NCI-H446 (cell line): ENCODE data around the gene MAP2K6.

Experiments used
- DNase-seq, 2 experiments: peaks; one replicate each; lab custom pipeline; 2025; lab: John Stamatoyannopoulos, UW

MAP2K6 gene

DNA sequence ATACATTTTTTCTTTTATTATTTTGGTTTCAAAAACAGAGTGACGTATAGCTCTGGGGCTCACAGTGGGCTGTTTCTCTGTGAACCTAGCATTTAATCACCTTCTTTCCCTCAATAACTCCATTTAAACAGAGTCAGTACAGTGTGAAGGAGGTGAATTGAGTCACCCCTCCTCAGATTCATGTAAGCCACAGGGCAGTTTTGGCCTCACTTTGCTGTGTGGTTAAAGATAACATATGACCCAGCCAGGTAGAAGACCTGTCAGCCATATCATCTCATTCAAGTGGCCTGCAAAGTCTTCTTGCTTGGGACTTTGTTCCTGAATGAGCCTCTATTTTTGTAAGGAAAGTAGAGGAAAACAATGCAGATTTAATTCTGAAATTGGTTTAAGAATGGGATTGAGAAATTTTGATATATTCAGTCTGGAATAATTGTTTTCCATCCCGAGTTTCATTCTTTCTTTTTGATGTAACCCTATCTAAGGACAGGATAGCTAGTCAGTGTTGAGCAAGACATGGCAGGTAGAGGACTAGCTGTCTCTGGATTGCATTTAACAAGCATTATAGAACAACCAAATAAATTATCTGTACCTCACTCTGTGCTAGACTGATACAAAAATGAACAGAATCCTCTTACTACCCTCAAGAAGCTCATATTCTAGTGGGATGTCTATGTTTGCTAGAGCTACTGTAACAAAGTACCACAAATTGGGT, 13.1 kb downstream of the MAP2K6 start:
- DNase-seq, result no peak

DNA sequence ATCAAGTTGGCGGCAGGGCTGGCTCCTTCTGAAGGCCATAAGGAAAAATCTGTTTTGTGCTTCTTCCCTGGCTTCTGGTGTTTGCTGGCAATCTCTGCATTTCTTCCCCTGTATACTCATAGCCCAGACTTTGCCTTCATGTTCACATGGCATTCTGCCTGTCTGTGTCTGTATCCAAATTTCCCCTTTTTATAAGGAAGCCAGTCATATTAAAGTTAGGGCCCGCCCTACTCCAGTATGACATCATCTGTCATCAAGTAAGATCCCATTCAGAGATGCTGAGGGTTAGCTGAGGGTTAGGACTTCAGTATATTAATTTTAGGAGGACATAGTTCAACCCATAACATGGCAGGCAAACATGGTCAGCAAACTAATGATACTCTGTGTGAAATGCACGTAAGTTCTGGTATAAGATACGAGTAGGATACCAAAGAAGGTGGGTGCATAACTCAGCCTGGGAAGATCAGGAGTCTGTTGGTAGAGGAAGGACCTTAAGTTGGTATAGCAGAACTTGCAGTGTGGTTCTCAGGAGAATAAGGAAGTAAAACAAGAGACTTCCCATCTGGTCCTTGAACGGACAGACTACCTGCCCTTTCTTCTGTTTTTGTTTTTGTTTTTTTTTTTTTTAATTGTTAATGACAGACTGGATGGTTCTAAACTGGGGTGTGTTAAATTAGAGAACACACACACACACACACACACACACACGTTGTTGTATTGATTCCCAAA, 13.9 kb downstream of the MAP2K6 start:
- no peak for DNase-seq

DNA sequence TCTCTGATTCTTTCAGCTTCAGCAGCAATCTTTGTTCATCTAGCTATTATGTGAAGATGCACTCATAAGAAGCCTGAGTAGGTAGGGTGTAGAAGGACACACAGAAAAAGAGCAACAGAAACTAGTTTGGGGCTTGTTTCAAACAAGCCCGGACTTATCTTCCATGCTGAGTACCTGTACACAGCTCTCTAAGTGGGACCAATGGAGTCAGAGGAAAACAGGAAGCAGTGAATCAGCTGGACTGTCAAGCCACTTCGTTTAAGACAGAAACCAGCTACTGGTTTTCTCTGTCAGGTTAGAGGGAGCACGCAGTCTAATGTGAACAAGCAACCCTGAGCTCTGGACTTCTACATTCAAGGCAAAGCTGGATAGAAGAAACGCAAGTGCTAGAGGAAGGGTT, 16.0 kb downstream of the MAP2K6 start:
- no peak for DNase-seq

DNA sequence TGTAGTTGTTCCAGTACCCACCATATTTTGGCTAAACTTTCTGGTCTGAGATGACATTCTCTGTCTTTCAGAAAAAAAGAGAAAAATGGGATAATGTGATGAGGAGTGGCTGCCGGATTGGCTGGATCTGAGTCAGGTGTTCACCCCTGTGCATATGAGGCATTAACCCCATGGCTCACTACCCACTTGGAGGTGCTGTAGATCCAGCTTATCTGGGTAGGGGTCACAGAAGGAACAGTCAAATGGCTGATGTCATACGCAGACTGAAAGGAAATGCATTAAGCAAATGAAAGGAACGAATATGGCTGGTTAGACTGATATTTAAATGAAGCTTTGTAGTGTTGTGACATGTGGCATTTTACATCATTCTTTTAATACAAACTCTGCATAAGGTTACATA, 17.3 kb downstream of the MAP2K6 start:
- no peak for DNase-seq

DNA sequence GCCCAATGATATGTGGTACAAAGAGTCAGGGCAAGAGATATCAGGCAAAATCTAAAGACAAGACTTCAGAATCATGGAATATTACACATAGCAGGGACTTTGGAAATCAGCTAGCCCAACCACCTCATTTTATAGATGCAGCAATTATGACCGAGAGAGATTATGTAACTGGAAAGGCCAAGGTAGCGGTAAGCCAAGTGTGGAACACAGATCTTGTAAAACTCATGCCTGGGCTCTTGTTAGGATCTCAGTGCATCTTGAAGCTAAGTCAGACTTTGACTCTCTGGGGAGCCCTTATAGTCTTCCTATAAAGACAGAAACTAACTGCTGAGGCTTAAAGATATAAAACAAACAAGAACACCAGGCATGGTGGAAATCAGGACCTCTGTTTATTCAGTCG, 18.6 kb downstream of the MAP2K6 start:
- DNase-seq, result no peak

DNA sequence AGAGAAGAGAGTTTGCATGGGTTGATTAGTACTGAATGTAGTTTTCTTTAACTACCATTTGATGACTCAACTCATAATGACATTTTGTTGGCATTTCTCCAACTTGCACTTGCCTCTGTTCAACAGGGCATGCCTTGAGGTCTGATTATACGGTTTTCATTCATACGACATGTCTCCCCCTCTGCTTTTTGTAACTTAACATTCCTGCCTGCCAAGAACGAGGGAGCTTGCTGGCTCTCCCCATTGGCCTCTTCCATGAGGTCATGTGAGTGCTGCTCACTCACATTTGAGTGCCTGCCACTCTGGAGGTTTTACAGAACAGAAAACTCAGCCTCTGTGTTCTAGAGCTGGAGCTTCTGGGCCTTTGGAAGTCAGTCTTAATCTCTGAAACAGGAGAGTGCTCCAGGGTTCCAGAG, 19.7 kb downstream of the MAP2K6 start:
- DNase-seq, result peak; percentile 47 to 83

DNA sequence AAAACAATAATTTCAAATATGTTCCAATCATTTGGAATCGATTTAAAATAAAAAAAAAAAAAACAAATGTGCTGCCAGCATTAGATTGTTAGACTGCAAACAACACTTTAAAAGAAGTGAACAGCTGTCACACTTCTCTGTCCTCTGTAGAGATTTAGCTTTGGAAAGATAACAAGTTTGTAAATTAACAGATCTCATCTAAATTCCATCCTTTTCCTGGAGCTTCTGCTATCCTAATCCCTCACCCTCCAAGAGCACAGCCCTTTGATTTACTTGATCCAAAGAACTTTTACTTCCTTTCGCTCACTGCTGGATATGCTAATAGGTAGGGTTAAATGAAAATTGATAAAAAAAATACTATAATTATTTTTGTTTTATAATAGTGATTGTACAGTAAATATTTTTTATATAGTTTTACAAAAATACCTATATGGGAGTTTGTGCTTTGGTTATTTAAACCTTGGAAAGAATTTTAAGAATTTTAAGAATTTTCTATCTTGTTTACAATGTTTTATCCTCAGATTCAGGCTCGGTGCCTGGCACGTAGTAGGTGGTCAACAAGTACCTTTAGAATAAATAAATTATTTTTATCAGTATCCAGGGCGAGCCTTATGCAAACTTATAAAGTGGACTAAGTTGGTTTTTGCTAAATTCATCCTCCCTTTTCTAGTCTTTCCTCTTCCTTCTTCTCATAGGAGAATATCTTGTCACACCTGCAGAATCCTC, 21.6 kb downstream of the MAP2K6 start:
- DNase-seq, result no peak

DNA sequence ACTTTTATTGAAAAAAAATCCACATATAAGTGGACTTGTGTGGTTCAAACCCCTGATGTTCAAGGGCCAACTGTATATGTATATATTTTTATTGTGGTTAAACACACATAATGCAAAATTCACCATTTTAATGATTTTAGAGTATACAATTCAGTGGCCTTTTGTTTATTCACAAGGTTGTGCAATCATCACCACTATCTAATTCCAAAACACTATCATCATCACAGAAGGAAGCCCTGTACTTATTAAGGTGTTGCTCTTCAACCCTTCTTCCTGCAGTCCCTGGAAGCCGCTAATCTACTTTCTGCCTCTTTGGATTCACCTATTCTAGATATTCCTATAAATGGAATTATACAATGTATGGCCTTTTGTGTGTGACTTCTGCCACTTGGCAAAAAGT, 23.0 kb downstream of the MAP2K6 start:
- no peak for DNase-seq

DNA sequence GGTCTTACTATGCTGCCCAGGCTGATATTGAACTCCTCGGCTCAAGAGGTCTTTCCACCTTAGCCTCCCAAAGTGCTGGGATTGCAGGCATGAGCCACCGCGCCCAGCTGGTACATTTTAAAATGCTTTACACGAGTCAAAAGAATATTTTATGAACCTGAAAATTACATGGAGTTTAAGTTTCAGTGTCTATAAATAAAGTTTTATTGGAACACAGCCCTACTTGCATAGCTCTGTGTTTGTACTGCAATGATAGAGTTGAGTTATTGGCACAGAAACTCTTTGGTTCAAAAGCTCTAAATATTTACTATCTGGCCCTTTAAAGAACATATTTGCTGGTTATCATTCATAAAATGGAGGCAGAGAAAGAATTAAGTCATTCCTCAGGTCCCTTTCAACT, 24.3 kb downstream of the MAP2K6 start:
- no peak for DNase-seq

DNA sequence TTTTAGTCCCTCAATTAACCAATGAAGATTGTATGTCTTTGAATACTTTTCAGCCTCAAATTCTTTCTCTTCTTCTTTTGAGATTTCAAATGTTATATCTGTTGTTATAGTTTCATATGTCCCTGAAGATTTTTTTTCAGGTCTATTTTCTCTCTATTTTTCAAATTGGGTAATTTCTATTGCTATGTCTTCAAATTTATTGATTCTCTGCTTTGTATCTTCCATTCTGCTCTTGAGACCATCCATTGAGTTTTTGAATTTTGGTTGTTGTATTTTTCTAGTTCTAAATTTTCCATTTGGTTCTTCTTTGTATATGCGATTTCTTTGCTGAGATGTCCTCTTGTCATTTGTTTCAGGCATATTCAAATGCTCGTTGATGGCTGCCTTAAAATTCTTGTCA, 26.7 kb downstream of the MAP2K6 start:
- DNase-seq, result no peak

DNA sequence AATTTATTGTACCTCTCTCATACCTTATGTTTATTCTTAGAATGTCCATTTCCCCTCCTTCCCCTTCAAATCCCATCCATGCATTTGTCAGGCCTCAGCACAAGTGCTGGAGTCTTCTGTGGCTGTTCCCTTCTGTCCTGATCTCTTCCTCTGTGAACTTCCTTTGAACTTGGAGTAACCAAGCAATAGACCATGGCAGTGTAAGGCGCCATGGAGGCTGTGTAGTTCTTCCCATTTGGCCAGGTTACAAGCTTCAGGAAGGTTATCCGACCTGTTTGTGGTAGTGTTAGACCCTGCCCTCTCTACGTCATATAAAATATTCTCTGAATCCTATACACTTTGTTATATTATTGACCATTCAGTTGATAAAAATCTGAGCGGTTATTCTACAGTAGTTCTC, 28.6 kb downstream of the MAP2K6 start:
- no peak for DNase-seq

DNA sequence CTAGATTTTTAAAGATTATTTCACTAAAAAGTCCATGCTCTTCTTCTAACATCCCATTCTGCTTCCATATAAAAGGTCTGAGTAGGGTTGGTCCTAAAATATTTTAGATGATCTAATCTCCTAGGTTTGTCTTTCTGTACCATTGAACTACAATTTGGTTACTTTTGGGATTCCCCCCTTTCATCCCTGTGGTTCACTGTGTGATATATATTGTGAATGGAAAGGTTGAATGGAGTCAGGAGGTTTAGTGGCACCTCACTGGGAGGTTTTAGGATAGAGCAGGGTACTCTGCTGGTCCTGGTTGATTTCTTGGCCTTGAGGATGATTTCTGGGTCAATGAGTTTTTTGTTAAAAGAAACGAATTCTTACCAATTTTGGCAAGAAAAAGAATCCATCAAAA, 29.5 kb downstream of the MAP2K6 start:
- DNase-seq, result no peak

DNA sequence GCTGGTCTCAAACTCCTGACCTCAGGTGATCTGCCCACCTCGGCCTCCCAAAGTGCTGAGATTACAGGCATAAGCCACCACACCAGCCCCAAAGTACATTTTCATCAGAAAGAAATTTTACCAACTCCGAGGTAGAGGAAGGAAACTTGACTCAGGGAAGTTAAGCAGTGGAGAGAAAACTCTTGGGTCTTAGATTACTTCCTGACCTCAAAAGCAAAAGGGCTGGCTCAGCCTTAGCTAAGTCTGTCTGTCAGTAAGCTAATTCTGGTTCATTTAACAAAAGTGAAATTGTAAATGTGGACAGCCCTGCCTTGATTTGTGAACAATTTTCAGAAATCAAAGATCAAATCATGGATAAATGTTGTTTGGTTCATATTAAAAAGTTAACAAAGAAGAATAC, 30.6 kb downstream of the MAP2K6 start:
- no peak for DNase-seq

DNA sequence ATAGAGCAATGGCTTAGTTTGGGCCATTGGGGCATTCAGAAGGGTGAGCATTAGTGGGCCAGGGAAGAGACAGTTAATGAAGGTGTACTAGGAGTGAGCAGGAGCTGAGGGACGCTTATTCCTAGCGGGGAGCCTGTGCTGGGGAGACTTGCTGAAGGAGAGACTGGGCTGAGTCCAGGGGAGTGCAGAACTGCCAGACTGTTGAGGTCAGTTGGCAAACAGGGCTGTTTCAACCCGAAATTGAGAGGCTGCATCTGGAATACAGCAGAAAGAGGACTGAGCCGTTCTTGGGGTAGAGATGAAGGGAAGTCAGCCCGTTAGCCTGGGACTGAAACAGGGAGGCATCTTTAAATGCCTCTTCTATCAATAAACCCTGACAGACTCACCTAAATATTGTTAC, 33.2 kb downstream of the MAP2K6 start:
- DNase-seq, result no peak

DNA sequence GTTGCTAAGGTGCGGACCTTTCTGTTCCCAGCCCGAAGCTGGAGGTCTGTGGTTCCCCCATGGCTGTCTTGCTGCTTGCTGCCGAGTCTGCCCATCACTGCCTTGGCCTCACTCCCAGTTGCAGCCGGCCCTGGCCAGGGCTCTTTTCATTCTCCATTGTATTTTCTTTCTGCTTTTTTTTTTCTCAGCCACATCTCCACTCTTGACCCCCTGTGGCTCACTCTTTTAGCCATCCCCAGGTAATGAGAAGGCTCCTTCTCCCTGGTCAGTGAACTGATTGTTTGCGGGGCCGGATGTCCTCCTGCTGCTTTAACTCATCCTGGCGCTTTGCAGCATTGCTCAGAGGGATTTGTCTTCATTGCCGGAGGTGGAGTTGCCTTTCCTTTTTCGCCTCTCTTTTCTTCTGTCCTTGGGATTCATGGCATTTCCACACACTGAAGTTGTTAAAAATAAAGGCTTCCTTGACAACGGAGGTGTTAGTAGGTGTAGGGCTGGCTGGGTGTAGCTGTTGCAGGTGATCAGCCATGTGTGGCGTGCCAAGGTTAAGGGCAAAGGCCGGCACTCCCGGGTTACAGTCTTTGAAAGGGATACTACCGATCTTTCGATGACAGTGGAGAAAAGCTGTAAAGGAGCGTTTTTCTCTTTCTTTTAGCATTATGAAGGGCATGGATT, 34.1 kb downstream of the MAP2K6 start:
- DNase-seq, result peak in 1 of 2 experiments; percentile 15

DNA sequence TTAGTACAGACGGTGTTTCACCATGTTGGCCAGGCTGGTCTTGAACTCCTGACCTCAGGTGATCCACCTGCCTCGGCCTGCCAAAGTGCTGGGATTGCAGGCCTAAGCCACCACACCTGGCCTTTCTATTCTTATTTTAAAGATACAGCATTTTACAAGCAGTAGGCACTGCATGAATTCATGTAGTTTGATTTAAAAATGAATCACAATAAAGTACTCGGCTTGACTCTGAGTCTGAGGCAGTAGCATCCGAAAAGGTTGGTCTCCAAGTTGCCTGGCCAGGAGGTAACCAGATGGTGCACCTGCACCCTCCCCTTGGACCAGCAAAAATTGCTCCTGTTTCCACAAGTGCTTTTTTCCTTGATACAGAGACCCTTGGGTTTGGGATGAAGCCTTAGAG, 35.6 kb downstream of the MAP2K6 start:
- no peak for DNase-seq

DNA sequence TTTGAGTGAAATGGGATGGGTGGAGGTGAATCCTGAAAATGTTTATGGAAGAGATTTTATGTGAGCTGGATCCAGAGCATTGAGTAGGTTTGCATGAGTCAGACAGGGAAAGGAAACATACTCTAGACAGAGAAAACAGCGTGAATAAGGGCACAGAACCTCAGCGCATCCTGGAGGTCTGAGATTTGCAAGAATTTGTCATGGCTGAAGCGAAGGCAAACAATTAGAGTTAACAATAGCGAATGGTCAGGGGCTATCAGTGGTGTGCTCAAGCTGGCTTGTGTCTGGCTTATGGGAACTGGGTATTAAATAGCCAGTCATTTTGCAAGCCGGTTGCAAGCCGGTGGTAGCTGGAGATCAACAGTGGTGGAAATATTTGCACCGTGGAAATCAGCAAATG, 36.4 kb downstream of the MAP2K6 start:
- no peak for DNase-seq

DNA sequence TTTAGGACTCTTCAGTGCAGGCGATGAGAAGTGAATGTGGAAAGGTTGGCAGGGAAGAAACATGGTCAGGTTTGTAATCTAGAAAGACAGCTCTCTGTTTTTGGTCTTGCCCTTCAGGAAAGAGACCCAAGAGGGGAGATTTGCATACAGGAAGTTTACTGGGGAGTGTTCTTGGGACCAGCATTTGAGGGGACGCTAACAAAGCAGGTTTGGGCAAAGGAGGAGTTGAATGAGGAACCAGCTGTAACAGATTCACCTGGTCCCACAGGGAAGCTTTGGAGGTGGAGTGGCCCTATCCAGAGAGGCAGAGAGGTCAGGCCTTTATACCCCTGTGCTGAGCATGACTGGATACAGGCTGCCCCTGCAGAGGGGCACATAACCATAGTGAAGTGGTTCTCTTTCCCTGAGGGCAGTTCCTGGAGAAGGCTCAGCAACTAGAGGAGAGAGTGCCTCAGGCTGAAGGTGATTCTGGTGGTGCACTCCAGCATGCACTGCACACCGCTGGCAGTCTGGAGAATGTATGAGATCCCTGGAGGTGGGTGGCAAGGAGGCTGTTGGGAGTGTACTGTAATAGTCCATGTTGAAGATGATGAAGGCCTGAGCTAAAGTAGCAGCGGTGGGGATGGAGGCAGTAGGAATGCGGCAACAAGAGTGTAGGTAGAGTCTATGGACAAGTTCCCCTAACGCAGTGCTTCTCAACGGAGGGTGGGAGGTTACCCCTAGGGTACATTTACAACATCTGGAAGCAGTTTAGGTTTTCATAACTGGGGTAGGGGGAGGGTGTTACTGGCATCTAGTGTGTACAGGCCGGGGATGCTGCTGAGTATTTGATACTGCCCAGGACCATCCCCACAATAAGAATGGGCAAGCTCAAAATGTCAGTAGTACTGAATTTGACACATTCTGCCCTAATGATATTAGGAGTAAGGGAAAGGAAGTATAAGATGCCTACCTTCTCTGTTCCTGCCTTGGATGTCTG, 37.2 kb downstream of the MAP2K6 start:
- DNase-seq, result no peak

DNA sequence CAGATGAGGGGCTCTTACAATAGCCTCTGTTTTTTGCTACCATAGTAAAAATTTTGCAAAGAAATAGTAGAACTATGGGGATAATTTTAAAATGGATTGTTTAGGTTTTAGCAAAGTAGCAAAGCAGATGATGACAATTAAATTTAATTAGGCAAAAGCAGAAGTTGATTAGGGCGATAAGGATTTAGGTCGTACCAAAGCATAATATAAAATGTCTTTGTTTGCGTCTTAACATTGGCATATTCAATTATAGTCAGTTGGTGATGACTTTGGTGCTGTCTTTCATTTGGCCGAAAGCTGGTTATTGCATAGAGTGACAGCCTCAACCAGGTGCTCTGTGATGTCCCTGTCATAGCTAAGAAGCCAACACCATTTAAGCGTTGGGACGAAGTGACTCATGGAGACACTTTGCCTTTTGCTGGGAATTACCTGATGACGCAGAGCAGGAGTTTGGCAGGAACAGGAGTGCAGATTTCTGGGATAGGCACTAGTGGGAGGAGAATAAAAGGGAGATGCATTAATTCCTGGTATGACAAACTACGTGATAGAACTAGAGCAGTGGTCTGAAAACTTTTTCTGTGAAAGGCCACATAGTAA, 38.3 kb downstream of the MAP2K6 start:
- DNase-seq, result no peak

DNA sequence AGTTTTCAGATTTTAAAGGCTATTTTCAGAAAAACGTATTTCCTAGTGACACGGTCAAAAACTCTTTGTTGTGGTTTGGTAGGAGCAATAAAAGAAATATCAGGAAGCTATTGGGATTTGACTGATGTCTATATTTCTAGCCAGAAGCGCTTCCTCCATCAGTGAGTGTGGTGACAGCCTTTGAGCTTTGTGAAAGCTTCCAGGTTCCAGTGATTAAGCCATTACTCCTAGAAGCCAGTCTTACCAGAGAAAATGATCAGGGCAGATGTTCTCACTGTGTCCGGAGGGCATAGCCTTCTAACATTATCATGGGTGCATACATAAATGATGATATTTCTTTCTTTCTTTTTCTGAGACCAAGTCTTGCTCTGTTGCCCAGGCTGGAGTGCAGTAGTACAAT, 39.6 kb downstream of the MAP2K6 start:
- DNase-seq, result no peak

DNA sequence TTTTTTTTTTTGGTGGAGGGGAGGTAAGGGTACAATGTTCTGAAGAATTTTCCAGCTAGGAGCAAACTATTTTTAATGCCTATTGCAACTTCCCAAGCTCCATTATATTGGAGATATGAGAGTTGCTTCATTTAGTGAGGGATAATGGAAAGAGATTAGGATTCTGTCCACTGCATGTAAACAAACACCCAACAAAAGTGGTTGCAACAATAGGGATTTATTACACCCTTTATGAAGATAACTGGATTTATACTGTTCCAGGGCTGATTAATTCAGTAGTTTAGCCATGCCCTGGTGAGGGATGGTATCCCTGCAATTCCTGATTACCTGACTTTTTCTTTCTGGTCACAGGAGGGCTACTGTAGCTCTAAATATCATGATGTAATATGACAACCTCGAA, 40.5 kb downstream of the MAP2K6 start:
- no peak for DNase-seq
